HG03378 (cell line): ENCODE results near the gene PMEPA1.

Experiments
- ATAC-seq: cut with Tn5 transposase; IDR thresholded peaks from one replicate; pipeline ENCODE4 v1.9.1; 2021; ENCODE audit warnings: mild to moderate bottlenecking, moderate library complexity; ENCODE audit not compliant: unreplicated experiment

The PMEPA1 gene

GRCh38 chr20:57712341-57712740 lies 2.5 kb upstream of the PMEPA1 start:
- ATAC-seq, result no peak

DNA sequence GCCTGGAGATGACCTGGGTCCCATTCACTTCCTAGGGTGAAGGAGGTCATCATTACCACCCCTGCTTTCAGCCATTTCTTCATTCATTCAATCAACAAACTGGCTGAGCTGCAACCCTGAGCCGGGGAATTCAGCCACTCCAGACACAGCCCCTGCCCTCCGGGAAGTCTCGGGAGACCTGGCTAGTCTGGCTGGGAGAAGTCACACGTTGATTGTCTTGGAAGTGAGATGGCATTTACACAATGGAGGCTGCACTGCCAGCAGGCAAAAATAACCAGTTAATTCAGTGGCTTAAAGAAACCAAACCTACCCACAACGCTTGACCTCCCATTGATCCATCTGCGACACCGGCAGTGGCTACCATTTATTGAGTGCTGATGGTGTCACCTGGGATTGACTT lies 2.0 kb upstream of the PMEPA1 start:
- no peak for ATAC-seq

DNA sequence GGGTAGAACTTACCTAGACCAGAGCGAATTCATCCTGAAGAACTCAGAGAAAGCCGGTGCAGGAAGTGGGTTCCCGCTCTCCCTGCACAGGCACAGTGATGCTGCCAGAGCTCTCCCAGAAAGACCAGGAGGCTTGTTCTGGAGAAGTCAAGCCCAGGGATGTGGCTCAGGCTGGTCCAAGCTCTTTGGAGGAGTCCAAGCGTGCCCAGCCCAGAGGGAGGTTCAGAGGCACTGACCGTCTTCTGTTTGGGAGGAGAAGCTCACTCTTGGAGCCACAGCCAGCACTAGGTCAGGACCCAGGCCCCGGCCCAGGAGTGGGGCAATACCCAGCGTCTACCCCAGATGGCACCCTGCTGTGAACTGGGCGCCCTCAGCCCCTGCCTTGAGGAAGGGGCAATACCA lies 1.5 kb upstream of the PMEPA1 start:
- ATAC-seq, result no peak

GRCh38 chr20:57710841-57711240 lies 1.0 kb upstream of the PMEPA1 start:
- ATAC-seq, result no peak

DNA sequence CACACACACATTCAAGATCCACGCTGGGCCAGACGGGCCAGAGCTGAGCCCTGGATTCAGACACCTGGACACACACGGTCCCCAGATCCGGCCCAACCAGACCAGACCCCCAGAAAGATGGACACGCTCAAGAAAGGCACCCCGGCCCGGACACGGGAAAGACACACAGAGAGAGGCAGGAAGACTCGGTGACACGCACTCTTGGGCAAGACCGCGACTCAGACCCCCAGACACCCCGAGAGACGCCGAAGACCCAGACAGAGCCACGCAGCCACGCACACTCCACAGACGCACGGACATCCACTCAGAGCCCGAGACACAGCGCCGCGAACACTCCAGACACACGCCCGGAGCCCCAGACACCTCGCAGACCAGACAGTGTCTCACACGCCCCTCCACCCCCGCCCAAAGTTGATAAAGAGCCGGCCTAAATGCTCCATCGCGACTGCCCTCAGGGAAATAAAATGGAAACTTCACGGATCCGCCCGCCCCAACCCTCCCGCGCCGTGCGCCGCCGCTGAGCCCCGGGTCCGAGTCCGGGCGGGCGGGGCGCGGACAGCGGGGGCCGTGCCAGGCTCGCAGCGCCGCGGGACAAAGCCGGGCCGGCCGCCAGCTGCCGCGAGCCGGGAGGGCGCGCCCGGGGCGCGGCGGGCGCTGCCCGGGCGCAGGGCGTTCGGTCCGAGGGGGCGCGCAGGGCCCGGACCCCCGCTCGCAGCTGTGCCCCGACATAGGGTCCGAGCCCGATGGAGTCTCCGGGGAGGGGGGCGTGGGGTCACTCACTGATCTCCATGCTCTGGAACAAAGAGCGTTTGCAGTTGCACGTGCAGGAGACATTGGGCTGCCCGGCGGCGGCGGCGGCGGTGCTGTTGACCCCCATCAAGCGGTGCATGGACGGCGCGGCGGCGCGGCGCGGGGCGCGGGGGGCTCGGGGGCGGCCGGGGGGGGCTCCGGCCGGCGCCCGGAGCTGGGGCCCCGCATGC lies 831 bp downstream of the PMEPA1 start:
- ATAC-seq, result no peak

DNA sequence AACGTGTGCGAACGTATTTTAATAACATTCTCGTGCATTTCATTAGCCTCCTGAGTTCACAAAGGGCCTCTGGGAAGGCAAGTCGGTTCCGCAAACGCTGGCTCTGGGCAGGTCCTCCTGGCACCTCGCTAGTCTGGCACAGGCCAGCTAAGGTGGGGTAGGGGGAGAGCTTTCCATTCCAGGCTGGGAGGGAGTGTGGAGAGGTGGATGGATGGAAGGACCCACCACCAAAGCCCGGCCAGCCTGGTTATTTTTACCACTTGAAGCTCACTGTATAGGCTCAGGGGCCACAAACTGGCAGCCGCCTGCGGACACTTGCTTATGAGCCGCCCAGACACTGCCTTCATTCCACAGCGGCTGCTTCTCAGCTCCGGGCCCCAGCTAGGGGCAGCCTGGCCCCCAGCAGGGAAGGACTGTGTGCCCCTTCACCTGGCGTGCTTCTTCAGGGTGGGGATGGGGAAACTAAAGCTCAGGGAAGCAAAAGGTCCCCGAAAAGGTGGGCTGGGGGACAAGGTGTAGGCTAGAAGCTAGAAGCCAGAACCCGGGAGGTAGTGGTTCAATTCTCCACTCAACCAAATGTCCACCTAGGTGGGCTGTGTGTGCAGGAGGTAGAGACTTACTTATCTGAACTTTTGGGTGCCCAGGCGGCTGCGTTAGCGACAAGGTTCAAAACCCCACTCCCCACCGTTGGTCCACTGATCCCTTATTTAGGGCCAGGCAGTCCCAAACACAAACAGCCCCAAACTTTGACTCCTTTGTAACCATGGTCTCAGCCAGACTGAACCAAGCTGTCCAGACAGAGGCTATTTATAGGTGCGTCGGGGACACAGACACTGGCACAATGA lies 1.7 kb downstream of the PMEPA1 start:
- no peak for ATAC-seq

GRCh38 chr20:57707320-57707719 lies 2.5 kb downstream of the PMEPA1 start:
- ATAC-seq, result no peak

- no peak for ATAC-seq
Observed at GRCh38 chr20:57705127-57705899, 4.5 kb downstream of the PMEPA1 start.

DNA sequence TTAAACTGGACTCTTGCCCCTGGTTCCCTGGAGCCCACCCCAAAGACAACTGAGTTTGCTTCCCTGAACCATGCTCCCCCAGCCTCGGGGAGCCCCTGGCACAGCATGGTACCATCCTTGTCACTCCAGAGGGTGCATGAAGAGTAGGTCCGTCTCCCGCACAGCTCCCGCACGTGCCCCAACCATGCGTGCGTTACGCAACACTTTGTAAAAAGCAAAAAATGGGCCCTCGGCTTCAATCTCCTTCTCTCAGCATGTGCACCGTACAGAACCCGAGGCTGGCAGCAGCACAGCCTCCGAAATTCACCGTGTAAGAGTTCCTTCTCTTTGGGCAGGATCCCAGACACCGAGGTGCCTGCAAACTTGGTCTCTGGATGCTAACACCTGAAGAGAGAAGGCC lies 5.6 kb downstream of the PMEPA1 start:
- ATAC-seq, result no peak

DNA sequence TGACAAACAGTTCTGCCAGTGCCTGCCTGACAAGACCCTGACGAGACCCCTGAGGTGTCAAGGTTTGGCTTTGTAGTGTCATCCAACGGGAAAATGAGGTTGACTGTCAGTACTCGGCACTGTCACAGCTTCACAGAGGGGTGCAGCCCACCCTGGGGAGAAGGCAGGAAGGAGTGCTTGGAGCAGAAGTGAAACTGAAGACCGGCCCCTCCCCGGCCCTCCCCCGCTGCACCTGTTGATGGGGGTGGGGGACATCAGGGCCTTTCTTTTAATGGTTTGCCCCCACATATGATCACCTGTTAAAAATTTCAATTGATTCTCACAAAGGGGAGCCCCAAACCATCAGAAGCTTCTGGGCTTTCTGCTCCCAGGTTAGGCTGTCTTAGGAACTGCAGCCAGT lies 6.8 kb downstream of the PMEPA1 start:
- ATAC-seq, result no peak

DNA sequence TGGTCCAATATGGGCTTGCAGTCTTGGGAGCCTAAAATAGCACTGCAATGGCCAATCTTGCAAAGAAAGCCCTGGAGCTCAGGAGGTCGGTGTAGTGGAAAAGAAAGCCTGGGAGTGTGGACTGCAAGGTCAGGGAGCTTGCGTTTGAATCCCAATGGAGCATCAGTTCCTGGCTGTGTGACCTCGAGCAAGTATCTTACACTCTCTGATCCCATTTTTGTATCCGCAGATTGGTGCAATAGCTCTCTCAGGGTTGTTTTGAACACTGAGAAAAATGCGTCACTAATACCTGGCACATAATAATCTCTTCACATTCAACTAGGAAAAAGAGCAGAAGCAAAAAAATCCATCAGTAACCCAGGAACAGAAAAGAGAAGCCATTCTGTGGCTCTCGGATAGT lies 7.3 kb downstream of the PMEPA1 start:
- ATAC-seq, result no peak

DNA sequence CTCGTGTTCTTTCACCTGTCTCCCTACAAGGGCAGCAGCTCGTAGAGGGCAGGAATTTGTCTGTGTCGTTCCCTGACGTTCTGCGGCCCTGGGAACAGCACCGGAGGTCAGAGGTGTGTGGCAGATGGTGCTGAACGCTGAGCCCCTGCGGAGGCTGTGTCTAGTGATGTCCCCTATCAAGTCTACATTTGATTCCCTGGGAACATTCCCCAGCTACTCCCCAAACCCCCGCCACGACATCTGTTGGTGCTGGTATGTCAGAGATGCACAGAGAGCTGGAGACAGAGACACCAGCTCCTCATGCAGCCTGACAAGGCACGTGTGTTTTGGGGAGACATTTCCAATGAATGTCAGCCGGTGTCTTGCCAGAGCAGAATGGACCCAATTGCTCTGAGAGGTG lies 7.7 kb downstream of the PMEPA1 start:
- no peak for ATAC-seq

DNA sequence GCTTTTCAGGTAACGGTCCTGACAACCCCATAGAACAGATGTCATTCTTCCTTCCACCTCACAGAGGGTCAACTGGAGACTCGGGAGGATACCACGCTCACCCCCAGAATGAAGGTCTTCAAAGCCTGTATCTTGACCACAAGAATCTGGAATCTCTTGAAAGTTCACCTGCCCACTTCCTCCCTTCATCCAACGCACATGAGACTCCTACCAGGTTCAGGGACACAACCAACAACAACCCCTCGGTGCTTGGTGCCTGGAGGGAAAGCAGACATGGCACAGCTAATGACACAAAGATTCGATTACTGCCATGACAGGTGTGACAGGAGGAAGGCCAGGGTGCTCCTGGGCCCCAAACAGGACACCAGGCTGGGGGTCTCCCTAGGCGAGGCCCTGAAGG lies 8.2 kb downstream of the PMEPA1 start:
- ATAC-seq, result no peak

DNA sequence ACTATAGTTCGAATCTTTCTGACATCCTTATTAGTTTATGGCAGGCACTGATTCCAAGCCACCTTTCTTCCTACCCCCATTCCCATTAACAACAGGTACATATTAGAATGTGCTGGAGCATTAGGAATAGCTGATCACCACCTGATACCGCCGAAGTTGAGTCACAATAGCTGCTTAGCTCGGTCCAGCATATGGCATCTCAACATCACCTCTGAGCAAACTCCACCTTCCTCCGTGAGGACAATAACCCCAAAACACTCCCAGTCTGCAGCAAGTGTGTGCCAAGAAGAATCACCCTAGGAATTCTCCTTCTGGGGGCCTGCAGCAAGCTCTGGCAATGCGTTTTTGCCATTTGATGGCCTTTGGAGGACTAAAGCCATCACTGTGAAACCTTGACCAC lies 8.7 kb downstream of the PMEPA1 start:
- no peak for ATAC-seq

GRCh38 chr20:57699395-57699794 lies 10.4 kb downstream of the PMEPA1 start:
- no peak for ATAC-seq

- ATAC-seq, result no peak
Observed at GRCh38 chr20:57698867-57699275, 10.9 kb downstream of the PMEPA1 start.

GRCh38 chr20:57698116-57698866 lies 11.5 kb downstream of the PMEPA1 start:
- no peak for ATAC-seq

DNA sequence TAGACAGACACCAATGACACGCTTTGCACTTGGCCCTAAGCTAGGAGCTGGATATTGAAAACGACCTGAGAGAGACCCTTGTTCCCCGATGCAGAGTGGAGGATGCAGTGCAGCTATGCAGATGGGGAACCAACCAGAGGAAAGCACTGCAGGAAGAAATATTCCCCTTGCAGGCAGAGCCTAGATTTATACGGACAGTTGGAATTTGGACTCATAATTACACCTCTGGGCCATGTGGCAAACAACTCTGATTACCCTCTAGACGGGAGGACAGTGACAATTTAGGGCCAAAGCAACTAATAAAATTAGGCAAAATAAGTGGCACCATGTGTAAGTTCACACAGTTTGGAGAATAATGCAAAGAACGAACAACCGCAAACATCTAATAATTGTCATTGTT lies 12.3 kb downstream of the PMEPA1 start:
- no peak for ATAC-seq

DNA sequence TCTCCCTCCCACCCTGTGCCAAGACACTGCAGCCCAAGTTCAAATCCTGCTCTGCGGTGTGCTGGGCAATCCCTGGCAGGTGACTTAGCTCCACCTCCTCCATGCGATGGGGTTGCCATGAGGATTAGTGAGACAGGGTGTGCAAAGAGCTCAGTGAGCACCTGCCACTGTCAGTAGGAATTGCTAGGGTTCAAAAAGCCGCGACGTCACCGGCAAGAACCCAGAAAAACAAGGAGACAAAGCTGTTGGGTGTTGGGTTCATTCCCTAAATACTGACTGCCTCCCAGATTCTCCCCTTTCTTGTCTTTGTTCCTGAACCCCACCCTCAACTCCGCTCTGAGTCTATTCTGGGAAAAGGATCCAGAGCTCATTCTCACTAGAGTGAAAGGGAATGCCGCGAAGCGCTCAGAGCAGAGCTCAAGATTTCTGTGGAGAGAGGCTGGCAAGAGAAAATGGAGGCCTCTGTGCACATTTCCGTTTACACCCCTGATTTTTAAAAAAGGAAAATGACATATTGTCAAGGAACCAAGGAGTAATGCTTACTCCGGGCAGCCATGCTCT lies 13.3 kb downstream of the PMEPA1 start:
- ATAC-seq, result no peak

GRCh38 chr20:57695940-57696339 lies 13.9 kb downstream of the PMEPA1 start:
- no peak for ATAC-seq
